B cell (primary cell): Measurements from ENCODE around the gene LZTR1. TPM values are rescaled to one million over a fixed set of nuclear protein-coding genes. Genes with fewer than 3 reads are reported as not detected.

Source experiments
- ATAC-seq: fragments of 200-7000 bp; cut with Tn5 transposase; one replicate; pipeline ENCODE4 v1.10.0; 2021; ENCODE audit warnings: low read depth, mild to moderate bottlenecking, moderate number of reproducible peaks, moderate library complexity
- CTCF ChIA-PET: fragments of 350-600 bp; sonication (Branson Sonifier 250); formaldehyde crosslinking; loops from one replicate; lab custom pipeline; 2021; ENCODE audit warnings: antibody characterized with exemption, inconsistent platforms; lab: Charles Lee
- POLR2A ChIA-PET: fragments of 350-600 bp; sonication (Branson Sonifier 250); formaldehyde crosslinking; loops from one replicate; lab custom pipeline; 2021; ENCODE audit warnings: antibody characterized with exemption; lab: Charles Lee
- DNase-seq: peaks from one replicate; pipeline ENCODE4 v3.0.0; 2013
- H2AFZ ChIP-seq: 2 replicates; pipeline ENCODE4 v1.6.1; 2012; ENCODE audit warnings: mild to moderate bottlenecking, low read depth, low read length; ENCODE audit not compliant: insufficient read depth, poor library complexity, severe bottlenecking
- H3K27ac ChIP-seq, 2 donors: 1 replicate in 1 of 2; 2 replicates in 1 of 2; pipeline ENCODE4 v1.5.1; 2012 to 2013; ENCODE audit warnings: low read length in 2 of 2, mild to moderate bottlenecking in 2 of 2, moderate library complexity in 1 of 2
- H3K27me3 ChIP-seq, 4 experiments: fragments of 200-600 bp in 1 of 4; sonication (generic) in 1 of 4; replicated peaks in 1 of 4; 1 replicate in 2 of 4; 2 replicates in 2 of 4; pipeline versions ENCODE4 v1.6.1 to v1.7.0; 2013 to 2016; ENCODE audit warnings: low read length in 3 of 4, mild to moderate bottlenecking in 2 of 4, mixed read lengths in 1 of 4, moderate library complexity in 1 of 4; ENCODE audit not compliant: insufficient read depth in 4 of 4, control insufficient read depth in 3 of 4; ENCODE audit errors: control extremely low read depth in 1 of 4
- H3K36me3 ChIP-seq, 2 experiments: replicated peaks in 1 of 2; 1 replicate in 1 of 2; 2 replicates in 1 of 2; pipeline versions ENCODE4 v1.6.1 to v1.7.1; 2013; ENCODE audit warnings: low read length in 1 of 2; ENCODE audit not compliant: insufficient read depth in 2 of 2, control insufficient read depth in 1 of 2; ENCODE audit errors: control extremely low read depth in 1 of 2, extremely low read depth in 1 of 2
- H3K4me1 ChIP-seq, 2 donors: fragments of 200-600 bp in 1 of 2; sonication (generic) in 1 of 2; 1 replicate in 1 of 2; 2 replicates in 1 of 2; pipeline versions ENCODE4 v1.5.1 to v1.6.1; 2013 to 2017; ENCODE audit warnings: low read length in 2 of 2; ENCODE audit not compliant: control insufficient read depth in 2 of 2, insufficient read depth in 2 of 2
- H3K4me2 ChIP-seq: replicated peaks from 2 replicates; pipeline ENCODE3; 2012; ENCODE audit warnings: mild to moderate bottlenecking, low read depth, low read length; ENCODE audit not compliant: poor library complexity, severe bottlenecking
- H3K4me3 ChIP-seq, 5 experiments: fragments of 200-600 bp in 1 of 5; sonication (generic) in 1 of 5; 1 replicate in 3 of 5; 2 replicates in 2 of 5; pipeline versions ENCODE4 v1.5.1 to v1.7.0; 2011 to 2016; ENCODE audit warnings: low read length in 4 of 5, mild to moderate bottlenecking in 4 of 5, low read depth in 2 of 5, control low read depth in 1 of 5, moderate library complexity in 1 of 5; ENCODE audit not compliant: insufficient read depth in 1 of 5; ENCODE audit errors: control extremely low read depth in 1 of 5, extremely low read depth in 1 of 5
- H3K79me2 ChIP-seq: fragments of 200-600 bp; sonication (generic); one replicate; pipeline ENCODE4 v1.6.0; 2016; ENCODE audit warnings: low read length; ENCODE audit not compliant: control insufficient read depth, insufficient read depth
- H3K9ac ChIP-seq: fragments of 200-600 bp; sonication (generic); 2 replicates; pipeline ENCODE4 v1.6.1; 2017; ENCODE audit warnings: mild to moderate bottlenecking, low read length, moderate library complexity
- H3K9me3 ChIP-seq, 3 donors: one replicate each; pipeline versions ENCODE4 v1.6.1 to v1.7.1; 2013; ENCODE audit warnings: low read length in 2 of 3; ENCODE audit not compliant: control insufficient read depth in 2 of 3, insufficient read depth in 1 of 3; ENCODE audit errors: control extremely low read depth in 1 of 3
- H4K20me1 ChIP-seq: 2 replicates; pipeline ENCODE4 v1.6.0; 2012; ENCODE audit warnings: mild to moderate bottlenecking, low read length; ENCODE audit not compliant: insufficient read depth, control insufficient read depth, poor library complexity, severe bottlenecking
- H3K27ac Mint-ChIP-seq: one replicate; pipeline ENCODE4 v1.8.0; 2021; ENCODE audit warnings: mixed read lengths
- H3K27me3 Mint-ChIP-seq: one replicate; pipeline ENCODE4 v1.8.0; 2021; ENCODE audit warnings: mixed read lengths
- H3K4me1 Mint-ChIP-seq: one replicate; pipeline ENCODE4 v1.8.0; 2021; ENCODE audit warnings: mixed read lengths
- H3K4me3 Mint-ChIP-seq: one replicate; pipeline ENCODE4 v1.8.0; 2021; ENCODE audit warnings: mixed read lengths
- H3K9me3 Mint-ChIP-seq: one replicate; pipeline ENCODE4 v1.8.0; 2022; ENCODE audit warnings: mixed read lengths; ENCODE audit not compliant: insufficient read depth
- CTCF ChIP-seq: fragments of 200-600 bp; IDR thresholded peaks from one replicate; pipeline ENCODE4 v1.8.0; 2022; ENCODE audit warnings: antibody characterized with exemption, mild to moderate bottlenecking
- EZH2 ChIP-seq: IDR thresholded peaks from 2 replicates; pipeline ENCODE4 v1.6.1; 2012; ENCODE audit warnings: borderline replicate concordance, low read depth, mild to moderate bottlenecking, moderate library complexity, low read length; ENCODE audit not compliant: insufficient read depth, poor library complexity, severe bottlenecking
- WGBS: methylation state at CpG from one replicate; pipeline ENCODE4 v1.1.5; 2013; ENCODE audit warnings: missing lambda C conversion rate; ENCODE audit not compliant: insufficient coverage; 5-methylcytosine and 5-hydroxymethylcytosine counted together
- intact Hi-C: fragments of 100-400 bp; cut with micrococcal nuclease; formaldehyde crosslinking; loops from one replicate; pipeline ENCODE4 v1.10.0; 2022
- polyA plus RNA-seq: library from polyadenylated mRNA; depleted of rRNA; stranded (reverse); fragments of >200 nt; gene quantifications from 2 replicates; pipeline ENCODE4 v1.2.3, GENCODE V29; 2012
- total RNA-seq, 2 donors: library from RNA; stranded (reverse); fragments of 120-200 nt in 1 of 2; gene quantifications; 1 replicate in 1 of 2; 2 replicates in 1 of 2; pipeline versions ENCODE4 v1.2.3 to v1.2.4, GENCODE V29; 2013 to 2022

LZTR1 gene
- total and polyA plus RNA-seq, 2 donors (not counting 1 experiment from before 2014, with no cell fraction given) = 75.7 to 94.8 TPM

GRCh38 chr22:20956258-20957101 is 25.6 kb upstream of the LZTR1 start:
- peaks cover 2 to 23% of the 10 kb centered on the region in 2 experiments for H3K36me3 ChIP-seq
- peak overlapping the region; percentile 78 for H3K4me3 Mint-ChIP-seq
- H3K4me3 ChIP-seq = peak overlapping the region in 4 of 5 experiments; percentile 55 to 69 (median 60)
- peaks cover 29% of the 10 kb centered on the region for H4K20me1 ChIP-seq
- peak overlapping the region; percentile 72 for H2AFZ ChIP-seq
- no peaks in the 10 kb centered on the region for H3K9me3 ChIP-seq
- ChIA-PET CTCF (no interaction called here), POLR2A (no interaction called here)
- H3K27me3 ChIP-seq = peaks cover 0 to 26% (median 7%) of the 10 kb centered on the region in 4 experiments
- H3K4me2 ChIP-seq = peak overlapping the region; percentile 92
- ATAC-seq (no peak), DNase-seq (no peak)
- H3K9ac ChIP-seq = peak overlapping the region; percentile 76
- intact Hi-C loops = loop anchor here (5.0 kb wide), 1 partner anchor 39 kb away; the partner anchor contains the start of gene CRKL
- H3K4me1 ChIP-seq = peaks cover 16 to 18% of the 10 kb centered on the region in 2 donors
- peaks cover 16% of the 10 kb centered on the region for H3K4me1 Mint-ChIP-seq
- peaks cover 13% of the 10 kb centered on the region for H3K27me3 Mint-ChIP-seq
- H3K79me2 ChIP-seq = peaks cover 9% of the 10 kb centered on the region
- 62% methylated on average over 27 of the region's 27 CpGs for WGBS
- no peaks in the 10 kb centered on the region for H3K9me3 Mint-ChIP-seq
- no peak for TF ChIP-seq CTCF
- no peak for TF ChIP-seq EZH2
- no peak overlapping the region for H3K27ac ChIP-seq
- no peak overlapping the region for H3K27ac Mint-ChIP-seq
